ENCODE data around the gene RNF13. TPM values are rescaled to one million over a fixed set of nuclear protein-coding genes. Genes with fewer than 3 reads are reported as not detected.

RNF13 gene
- total RNA-seq, 2 donors from 2014 or later = 41.3 to 49.1 TPM

- H3K9ac ChIP-seq (ENCODE audit: low read depth in 2 of 2, low read length in 2 of 2) = no peak overlapping the region
- intact Hi-C loops (cut with DNase I) = no loop called here
- H3K27me3 ChIP-seq = no peaks in the 10 kb centered on the region
- H3K4me1 ChIP-seq = no peaks in the 10 kb centered on the region
- no peak overlapping the region for H3K4me3 ChIP-seq
- no peak for DNase-seq
- no peak overlapping the region for H3K27ac ChIP-seq
- H3K36me3 ChIP-seq = no peaks in the 10 kb centered on the region
- no peaks in the 10 kb centered on the region for H3K9me3 ChIP-seq
- TF ChIP-seq CTCF (IDR thresholded peaks at IDR 0.05) = no peak
These were observed 186.4 kb downstream of the RNF13 start for GRCh38 chr3:149999421-149999820.

DNA sequence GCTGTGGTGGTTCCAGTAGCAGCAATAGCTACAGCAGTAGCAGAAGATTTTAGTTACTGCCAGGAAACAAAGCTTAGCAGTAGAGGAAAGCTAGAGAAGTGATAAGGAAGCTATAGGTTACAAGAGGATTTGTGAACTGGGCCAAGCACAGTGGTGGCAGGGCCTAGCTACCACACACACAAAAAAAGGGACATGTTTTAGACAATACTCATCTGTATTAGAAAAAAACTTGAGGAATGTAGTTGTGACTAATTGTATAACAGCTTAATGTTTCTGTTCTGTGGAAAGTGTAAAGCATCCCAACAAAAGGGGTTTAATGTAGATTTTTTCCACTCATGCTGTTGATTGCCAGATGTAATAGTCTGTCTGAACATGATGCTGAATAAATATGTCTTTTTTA lies 187.6 kb downstream of the RNF13 start:
- H3K27me3 ChIP-seq = no peaks in the 10 kb centered on the region
- no peaks in the 10 kb centered on the region for H3K9me3 ChIP-seq
- no peak overlapping the region for H3K27ac ChIP-seq
- H3K4me1 ChIP-seq = no peaks in the 10 kb centered on the region
- no peak for DNase-seq
- H3K36me3 ChIP-seq = no peaks in the 10 kb centered on the region
- H3K9ac ChIP-seq (ENCODE audit: low read depth in 2 of 2, low read length in 2 of 2) = no peak overlapping the region
- intact Hi-C loops (cut with DNase I) = no loop called here
- H3K4me3 ChIP-seq = no peak overlapping the region
- TF ChIP-seq CTCF (IDR thresholded peaks at IDR 0.05) = no peak

DNA sequence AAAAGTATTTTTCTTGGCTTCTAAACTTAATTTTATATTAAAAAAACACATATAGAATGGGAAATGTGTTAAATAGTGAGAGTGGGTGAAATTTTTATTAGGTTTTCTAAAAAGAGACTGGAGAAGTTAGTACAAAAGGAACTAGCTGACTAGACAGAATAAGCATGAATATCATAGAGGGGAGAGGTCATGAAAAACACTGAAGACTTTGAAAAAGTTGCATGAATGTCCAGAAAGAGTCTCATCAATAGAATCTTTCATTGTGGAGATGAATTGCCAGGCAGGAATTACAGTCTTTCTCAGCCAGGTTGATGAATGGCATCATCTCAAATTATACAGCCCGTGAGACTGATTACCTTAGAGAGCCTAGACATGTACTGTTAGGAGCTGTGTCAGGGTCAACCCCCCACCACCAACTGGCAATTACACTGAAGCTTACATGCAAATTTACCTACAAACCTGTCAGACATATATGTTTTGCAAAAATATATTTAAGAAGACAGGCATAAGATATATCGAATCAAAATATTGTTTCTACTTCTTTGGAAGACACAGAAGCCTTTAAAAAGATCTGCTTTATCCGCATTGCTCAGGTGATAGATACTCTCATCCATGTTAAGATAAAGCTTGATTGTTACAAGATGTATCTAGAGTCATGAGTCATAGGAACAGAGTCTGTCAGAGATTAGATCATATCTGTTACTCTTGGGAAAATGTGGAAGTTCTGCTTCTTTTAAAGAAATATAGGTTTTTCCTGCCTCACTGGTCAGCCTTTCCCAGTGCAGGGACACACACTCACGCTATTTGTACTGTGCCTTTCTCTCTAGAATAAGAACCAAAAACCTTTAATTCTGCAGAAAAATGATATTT lies 192.5 kb downstream of the RNF13 start:
- H3K9me3 ChIP-seq = no peaks in the 10 kb centered on the region
- no peaks in the 10 kb centered on the region for H3K4me1 ChIP-seq
- no peak for TF ChIP-seq CTCF (IDR thresholded peaks at IDR 0.05)
- H3K9ac ChIP-seq (ENCODE audit: low read depth in 2 of 2, low read length in 2 of 2) = no peak overlapping the region
- H3K27ac ChIP-seq = no peak overlapping the region
- H3K36me3 ChIP-seq = no peaks in the 10 kb centered on the region
- intact Hi-C loops (cut with DNase I) = no loop called here
- no peak for DNase-seq
- H3K4me3 ChIP-seq = no peak overlapping the region
- no peaks in the 10 kb centered on the region for H3K27me3 ChIP-seq

- Histone ChIP-seq H3K27me3 (no peaks in the 10 kb centered on the region), H3K4me3 (no peak overlapping the region), H3K9ac (ENCODE audit: low read depth in 2 of 2, low read length in 2 of 2) (no peak overlapping the region), H3K9me3 (no peaks in the 10 kb centered on the region), H3K27ac (no peak overlapping the region), H3K4me1 (no peaks in the 10 kb centered on the region), H3K36me3 (no peaks in the 10 kb centered on the region)
- no peak for TF ChIP-seq CTCF (IDR thresholded peaks at IDR 0.05)
- intact Hi-C loops (cut with DNase I) = no loop called here
- DNase-seq = no peak
These were observed 193.8 kb downstream of the RNF13 start for GRCh38 chr3:150006794-150007193.

Other genes with a start within 250 kb of the RNF13 start
- gene WWTR1, start 155.2 kb upstream of the RNF13 start, total RNA-seq = 10 to 100 TPM in 1 of 2 donors, 1 to 10 TPM in 1; 6.8 to 35.8 TPM
- gene COMMD2, start 60.7 kb upstream of the RNF13 start, total RNA-seq = 10 to 100 TPM; 22.5 to 30.7 TPM
- not detected for gene ANKUB1, start 20.7 kb upstream of the RNF13 start, total RNA-seq
- gene PFN2, start 157.7 kb downstream of the RNF13 start, total RNA-seq = 10 to 100 TPM; 35.7 to 40.3 TPM